Measurements from ENCODE around the gene PEPD. TPM values are rescaled to one million over a fixed set of nuclear protein-coding genes. Genes with fewer than 3 reads are reported as not detected.

Gene PEPD
- total RNA-seq, 4 donors from 2014 or later: 40.1 to 61.4 (median 53.4) TPM

DNA sequence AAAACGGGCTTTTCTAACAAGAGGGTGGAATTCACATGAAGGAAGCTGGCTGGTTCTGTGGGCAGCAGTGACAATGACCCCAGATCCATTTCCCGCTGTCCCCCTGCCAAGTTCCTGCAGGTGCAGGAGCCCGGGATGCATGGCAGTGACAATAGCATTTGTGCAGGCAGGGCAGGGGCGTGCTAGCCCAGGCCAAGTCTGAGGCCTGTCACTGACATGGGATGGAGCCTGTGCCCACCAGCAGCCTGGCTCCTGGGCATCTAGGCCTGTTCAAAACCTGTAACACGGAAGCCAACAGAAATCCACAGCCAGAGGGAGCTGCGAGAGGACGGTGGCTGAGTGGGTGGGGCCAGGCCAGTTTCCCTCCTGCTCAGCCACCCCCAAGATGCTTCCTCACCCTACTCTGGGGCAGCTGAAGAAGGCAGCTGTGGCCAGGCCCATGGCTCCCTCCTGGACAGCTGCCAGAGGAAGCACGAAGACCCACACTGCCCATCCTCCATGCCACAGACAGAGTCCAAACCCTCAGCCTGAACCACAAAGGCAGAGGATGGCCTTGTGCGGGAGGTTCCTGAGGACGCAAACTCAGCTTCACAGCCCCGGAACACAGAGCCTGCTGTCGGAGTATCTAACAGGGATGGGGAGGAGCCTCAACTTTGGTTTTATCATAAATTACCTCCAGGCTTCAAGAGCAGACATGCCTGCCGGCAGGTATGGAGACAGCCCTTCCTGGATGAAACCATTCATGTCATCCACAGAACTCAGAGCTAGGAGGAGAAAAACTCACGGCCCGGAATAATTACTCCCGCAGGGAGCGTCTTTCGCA is 74.0 kb downstream of the PEPD start:
- 61 to 71% methylated on average over 12 to 13 of the region's 18 CpGs for WGBS, 2 donors
- H3K27ac ChIP-seq: no peak overlapping the region
- H3K36me3 ChIP-seq: peaks cover 0 to 16% (median 0%) of the 10 kb centered on the region in 3 donors
- DNase-seq: no peak
- TF ChIP-seq POLR2A (IDR thresholded peaks at IDR 0.05) (no peak), CTCF (IDR thresholded peaks at IDR 0.05) (no peak)
- no peaks in the 10 kb centered on the region for H3K4me1 ChIP-seq
- no peaks in the 10 kb centered on the region for H3K9me3 ChIP-seq
- intact Hi-C loops (cut with DNase I): no loop called here
- H3K27me3 ChIP-seq: no peaks in the 10 kb centered on the region
- H3K4me3 ChIP-seq: no peak overlapping the region

GRCh38 chr19:33446330-33447293 is 75.0 kb downstream of the PEPD start:
- Histone ChIP-seq H3K4me3 (no peak overlapping the region), H3K36me3 (peaks cover 0 to 22% (median 0%) of the 10 kb centered on the region in 3 donors), H3K27me3 (no peaks in the 10 kb centered on the region), H3K9me3 (no peaks in the 10 kb centered on the region), H3K27ac (no peak overlapping the region), H3K4me1 (no peaks in the 10 kb centered on the region)
- WGBS, 2 donors: 92% methylated on average over 13 to 16 of the region's 23 CpGs
- no peak for DNase-seq
- intact Hi-C loops (cut with DNase I): no loop called here
- no peak for TF ChIP-seq CTCF (IDR thresholded peaks at IDR 0.05)
- no peak for TF ChIP-seq POLR2A (IDR thresholded peaks at IDR 0.05)

DNA sequence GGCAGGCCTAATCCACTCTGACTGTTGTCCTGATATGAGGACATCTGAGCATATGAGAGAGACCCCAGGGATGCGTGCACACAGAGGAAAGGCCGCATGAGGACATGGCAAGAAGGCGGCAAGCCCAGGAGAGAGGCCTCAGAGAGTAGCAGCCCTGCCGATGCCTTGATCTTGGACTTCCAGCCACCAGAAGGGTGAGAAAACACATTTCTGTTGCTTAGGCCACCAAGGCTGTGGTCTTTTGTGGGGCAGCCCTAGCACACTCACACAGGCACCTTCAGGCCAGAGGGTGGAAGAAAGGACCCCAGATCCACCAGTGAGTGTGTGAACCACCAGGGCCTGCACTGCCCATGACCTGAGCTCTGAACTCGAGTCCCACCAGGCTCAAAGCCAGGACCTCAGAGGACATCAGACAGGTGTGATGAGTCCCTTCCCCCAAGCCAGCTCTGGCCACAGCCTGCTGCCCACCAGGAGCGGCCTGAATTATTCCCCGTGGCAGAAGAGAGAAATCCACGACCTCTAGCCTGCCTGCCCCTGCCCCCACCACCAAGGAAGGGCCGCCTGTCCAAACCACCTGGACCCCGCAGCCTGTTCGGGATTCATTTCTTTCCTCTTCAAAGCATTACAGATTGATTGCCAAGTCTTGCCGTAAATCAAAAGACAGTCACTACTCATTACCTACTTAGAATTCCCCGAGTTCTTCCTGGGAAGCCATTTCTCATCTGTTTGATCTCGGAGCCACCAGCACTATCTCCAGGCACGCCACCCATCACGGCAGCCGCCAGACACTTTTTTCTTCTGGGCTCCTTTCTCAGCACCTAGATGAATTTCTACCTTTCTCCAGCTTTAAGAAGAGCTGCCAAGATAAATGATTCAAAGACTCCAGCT is 75.9 kb downstream of the PEPD start:
- WGBS, 2 donors: 87 to 94% methylated on average over 11 to 14 of the region's 17 CpGs
- TF ChIP-seq CTCF (IDR thresholded peaks at IDR 0.05) (no peak), POLR2A (IDR thresholded peaks at IDR 0.05) (no peak)
- intact Hi-C loops (cut with DNase I): no loop called here
- no peak for DNase-seq
- Histone ChIP-seq H3K9me3 (no peaks in the 10 kb centered on the region), H3K4me3 (no peak overlapping the region), H3K36me3 (peaks cover 0 to 22% (median 0%) of the 10 kb centered on the region in 3 donors), H3K27ac (no peak overlapping the region), H3K4me1 (no peaks in the 10 kb centered on the region), H3K27me3 (no peaks in the 10 kb centered on the region)

DNA sequence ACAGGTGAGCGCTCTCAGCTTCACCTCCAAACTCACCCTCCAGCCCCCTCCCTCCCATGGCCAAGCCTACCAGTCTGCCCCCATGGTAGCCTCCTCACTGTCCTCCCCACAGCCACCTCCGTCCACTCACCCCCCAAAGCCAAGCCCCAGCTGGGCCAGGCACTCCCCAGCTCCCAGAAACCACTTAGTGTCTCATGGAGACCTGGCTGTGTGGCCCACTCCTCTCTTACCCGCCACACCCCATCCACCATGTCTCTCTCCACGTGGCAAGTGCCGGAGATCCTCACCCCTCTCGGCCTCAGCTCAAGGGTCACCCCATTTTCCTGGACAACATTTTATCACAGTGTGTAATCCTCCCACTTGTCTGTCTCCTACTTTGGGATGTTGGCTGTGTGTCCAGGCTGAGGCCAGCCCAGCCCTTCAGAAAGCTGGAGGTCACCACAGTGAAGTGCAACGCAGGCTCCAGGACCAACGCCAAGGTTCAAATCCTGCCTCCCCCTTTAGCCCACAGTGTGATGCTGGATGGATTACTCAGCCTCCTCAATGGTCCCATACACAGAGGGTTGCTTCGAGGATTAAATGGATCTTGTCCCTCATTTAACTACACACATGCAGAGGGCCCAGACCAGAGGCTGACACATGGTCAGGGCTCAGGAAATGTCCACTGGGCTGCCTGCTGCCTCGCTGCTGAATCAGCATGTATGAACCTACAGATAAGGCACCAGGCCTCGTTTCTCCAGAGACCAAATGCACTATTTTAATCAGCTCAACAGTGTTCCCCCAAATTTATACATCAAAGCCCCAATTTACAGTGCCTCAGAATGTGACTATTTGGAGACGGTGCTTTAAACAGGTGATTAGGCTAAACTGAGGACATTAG is 76.8 kb downstream of the PEPD start:
- intact Hi-C loops (cut with DNase I): no loop called here
- TF ChIP-seq POLR2A (IDR thresholded peaks at IDR 0.05) (no peak), CTCF (IDR thresholded peaks at IDR 0.05) (no peak)
- H3K9me3 ChIP-seq: no peaks in the 10 kb centered on the region
- no peaks in the 10 kb centered on the region for H3K27me3 ChIP-seq
- H3K36me3 ChIP-seq: peaks cover 0 to 19% (median 0%) of the 10 kb centered on the region in 3 donors
- no peaks in the 10 kb centered on the region for H3K4me1 ChIP-seq
- no peak overlapping the region for H3K4me3 ChIP-seq
- whole genome bisulfite sequencing, 2 donors: 80 to 89% methylated on average over 10 of the region's 12 CpGs
- DNase-seq: no peak
- no peak overlapping the region for H3K27ac ChIP-seq

All from esophagus squamous epithelium (tissue), 5 donors.